HG03097 (cell line): ENCODE results near the gene NDUFS7.

ENCODE experiments used
- ATAC-seq: cut with Tn5 transposase; IDR thresholded peaks from one replicate; pipeline ENCODE4 v1.9.1; 2021; ENCODE audit not compliant: unreplicated experiment, low FRiP score

NDUFS7 gene

GRCh38 chr19:1383312-1384084 lies at the start of gene NDUFS7:
Gene NDUFS7 (plus strand): TSS chr19:1383907. CDS start chr19:1383927, 20 bp downstream.
- ATAC-seq, result peak; percentile 81

- ATAC-seq, result no peak
These were observed 47.5 kb upstream of the NDUFS7 start for GRCh38 chr19:1336079-1336684.

GRCh38 chr19:1340681-1341469 lies 42.8 kb upstream of the NDUFS7 start:
- no peak for ATAC-seq

GRCh38 chr19:1343041-1343440 lies 40.7 kb upstream of the NDUFS7 start:
- ATAC-seq, result no peak

GRCh38 chr19:1349211-1349610 lies 34.5 kb upstream of the NDUFS7 start:
- ATAC-seq, result no peak

- no peak for ATAC-seq
These were observed 32.8 kb upstream of the NDUFS7 start for GRCh38 chr19:1350867-1351266.

- no peak for ATAC-seq
These were observed 32.3 kb upstream of the NDUFS7 start for GRCh38 chr19:1351381-1351851.

- ATAC-seq, result no peak
These were observed 30.6 kb upstream of the NDUFS7 start for GRCh38 chr19:1353144-1353543.

GRCh38 chr19:1354970-1355567 lies 28.6 kb upstream of the NDUFS7 start:
- ATAC-seq, result no peak

GRCh38 chr19:1355568-1356507 lies 27.9 kb upstream of the NDUFS7 start:
- no peak for ATAC-seq

GRCh38 chr19:1356508-1356865 lies 27.2 kb upstream of the NDUFS7 start:
- no peak for ATAC-seq

GRCh38 chr19:1357531-1358109 lies 26.1 kb upstream of the NDUFS7 start:
- no peak for ATAC-seq

GRCh38 chr19:1360126-1360817 lies 23.4 kb upstream of the NDUFS7 start:
- no peak for ATAC-seq

- no peak for ATAC-seq
These were observed 22.8 kb upstream of the NDUFS7 start for GRCh38 chr19:1360818-1361461.

- no peak for ATAC-seq
These were observed 21.9 kb upstream of the NDUFS7 start for GRCh38 chr19:1361601-1362386.

GRCh38 chr19:1362387-1363257 lies 21.1 kb upstream of the NDUFS7 start:
- no peak for ATAC-seq

GRCh38 chr19:1363599-1363998 lies 20.1 kb upstream of the NDUFS7 start:
- no peak for ATAC-seq
